ENCODE results near the gene PXDN.

DNA sequence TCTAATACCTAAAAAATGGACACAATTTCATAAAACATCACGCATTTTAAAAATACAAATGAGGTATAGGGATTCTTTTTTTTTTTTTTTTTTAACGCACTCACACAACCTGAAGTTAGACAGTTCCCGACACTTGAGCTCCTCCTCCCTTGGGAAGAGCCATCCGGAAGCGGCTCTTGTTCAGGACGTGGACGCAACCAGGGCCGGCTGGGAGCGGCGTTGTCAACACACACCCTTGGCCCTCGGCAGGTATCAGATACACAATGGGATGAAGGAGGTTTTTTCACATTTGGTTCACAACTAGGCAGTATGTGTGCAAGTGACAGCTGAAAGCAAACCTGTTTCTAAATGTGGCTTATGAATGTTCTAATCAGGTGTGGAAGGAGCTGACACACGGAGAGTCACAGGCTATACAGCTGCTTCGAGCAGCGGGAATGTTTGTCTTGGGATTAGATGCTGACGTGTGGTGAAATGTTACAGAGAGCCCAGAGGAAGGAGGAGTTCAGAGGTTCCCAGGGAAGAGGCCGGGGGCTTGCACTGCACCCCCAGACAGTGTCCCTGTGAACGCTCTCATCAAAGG, 111.1 kb downstream of the PXDN start:
- TF ChIP-seq POLR2A (IDR thresholded peaks at IDR 0.05), result no peak
- TF ChIP-seq, protein P1, sequence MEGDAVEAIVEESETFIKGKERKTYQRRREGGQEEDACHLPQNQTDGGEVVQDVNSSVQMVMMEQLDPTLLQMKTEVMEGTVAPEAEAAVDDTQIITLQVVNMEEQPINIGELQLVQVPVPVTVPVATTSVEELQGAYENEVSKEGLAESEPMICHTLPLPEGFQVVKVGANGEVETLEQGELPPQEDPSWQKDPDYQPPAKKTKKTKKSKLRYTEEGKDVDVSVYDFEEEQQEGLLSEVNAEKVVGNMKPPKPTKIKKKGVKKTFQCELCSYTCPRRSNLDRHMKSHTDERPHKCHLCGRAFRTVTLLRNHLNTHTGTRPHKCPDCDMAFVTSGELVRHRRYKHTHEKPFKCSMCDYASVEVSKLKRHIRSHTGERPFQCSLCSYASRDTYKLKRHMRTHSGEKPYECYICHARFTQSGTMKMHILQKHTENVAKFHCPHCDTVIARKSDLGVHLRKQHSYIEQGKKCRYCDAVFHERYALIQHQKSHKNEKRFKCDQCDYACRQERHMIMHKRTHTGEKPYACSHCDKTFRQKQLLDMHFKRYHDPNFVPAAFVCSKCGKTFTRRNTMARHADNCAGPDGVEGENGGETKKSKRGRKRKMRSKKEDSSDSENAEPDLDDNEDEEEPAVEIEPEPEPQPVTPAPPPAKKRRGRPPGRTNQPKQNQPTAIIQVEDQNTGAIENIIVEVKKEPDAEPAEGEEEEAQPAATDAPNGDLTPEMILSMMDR (IDR thresholded peaks at IDR 0.05), result no peak
